Type B pancreatic cell (in vitro differentiated cells): ENCODE results near the gene ANKS1B. TPM values are rescaled to one million over a fixed set of nuclear protein-coding genes. Genes with fewer than 3 reads are reported as not detected.

Experiments used
- DNase-seq: peaks from one replicate; pipeline ENCODE4 v3.0.0; 2021; ENCODE audit warnings: mixed read lengths; ENCODE audit not compliant: unreplicated experiment; ENCODE audit errors: extremely low spot score
- H3K27ac Mint-ChIP-seq: 2 replicates; pipeline ENCODE4 v1.8.0; 2021; ENCODE audit warnings: mild to moderate bottlenecking, mixed read lengths
- H3K27me3 Mint-ChIP-seq: 2 replicates; pipeline ENCODE4 v1.8.0; 2021; ENCODE audit warnings: mixed read lengths
- H3K36me3 Mint-ChIP-seq: 2 replicates; pipeline ENCODE4 v1.8.0; 2021; ENCODE audit warnings: mixed read lengths
- H3K4me1 Mint-ChIP-seq: one replicate; pipeline ENCODE4 v1.8.0; 2021; ENCODE audit warnings: mixed read lengths; ENCODE audit not compliant: unreplicated experiment
- H3K4me3 Mint-ChIP-seq: 2 replicates; pipeline ENCODE4 v1.8.0; 2021; ENCODE audit warnings: mild to moderate bottlenecking, mixed read lengths
- H3K9me3 Mint-ChIP-seq: 2 replicates; pipeline ENCODE4 v1.8.0; 2021; ENCODE audit warnings: mixed read lengths
- CTCF ChIP-seq: fragments of 200-600 bp; sonication (generic); conservative IDR thresholded peaks from 2 replicates; pipeline ENCODE4 v1.5.0; 2021; ENCODE audit warnings: antibody characterized with exemption, mild to moderate bottlenecking
- total RNA-seq: library from RNA; stranded (reverse); gene quantifications from 2 replicates; pipeline ENCODE4 v1.2.1, GENCODE V29; 2021; ENCODE audit warnings: low replicate concordance

Gene ANKS1B
- total RNA-seq, 1 donor from 2014 or later, result 4.7 TPM

GRCh38 chr12:99067171-99067785, 917.5 kb downstream of the ANKS1B start:
- Mint-ChIP-seq H3K36me3 (no peaks in the 10 kb centered on the region), H3K4me3 (no peak overlapping the region), H3K4me1 (peaks cover 5% of the 10 kb centered on the region), H3K27ac (no peak overlapping the region), H3K27me3 (peaks cover 8% of the 10 kb centered on the region), H3K9me3 (no peaks in the 10 kb centered on the region)
- no peak for TF ChIP-seq CTCF
- no peak for DNase-seq

- Mint-ChIP-seq H3K36me3 (no peaks in the 10 kb centered on the region), H3K27me3 (peaks cover 10% of the 10 kb centered on the region), H3K27ac (no peak overlapping the region), H3K9me3 (no peaks in the 10 kb centered on the region), H3K4me1 (peaks cover 5% of the 10 kb centered on the region), H3K4me3 (no peak overlapping the region)
- TF ChIP-seq CTCF, result no peak
- DNase-seq, result no peak
These were observed 918.0 kb downstream of the ANKS1B start for GRCh38 chr12:99066726-99067125.

GRCh38 chr12:99063182-99063581, 921.6 kb downstream of the ANKS1B start:
- no peak overlapping the region for H3K4me3 Mint-ChIP-seq
- no peak for TF ChIP-seq CTCF
- no peak for DNase-seq
- H3K36me3 Mint-ChIP-seq, result no peaks in the 10 kb centered on the region
- H3K27me3 Mint-ChIP-seq, result peaks cover 10% of the 10 kb centered on the region
- H3K4me1 Mint-ChIP-seq, result no peaks in the 10 kb centered on the region
- no peaks in the 10 kb centered on the region for H3K9me3 Mint-ChIP-seq
- H3K27ac Mint-ChIP-seq, result no peak overlapping the region

- H3K27me3 Mint-ChIP-seq, result peaks cover 6% of the 10 kb centered on the region
- no peak overlapping the region for H3K4me3 Mint-ChIP-seq
- H3K9me3 Mint-ChIP-seq, result no peaks in the 10 kb centered on the region
- H3K4me1 Mint-ChIP-seq, result no peaks in the 10 kb centered on the region
- H3K36me3 Mint-ChIP-seq, result no peaks in the 10 kb centered on the region
- no peak for DNase-seq
- H3K27ac Mint-ChIP-seq, result no peak overlapping the region
- no peak for TF ChIP-seq CTCF
These were observed 924.8 kb downstream of the ANKS1B start for GRCh38 chr12:99059824-99060511.

- no peak overlapping the region for H3K4me3 Mint-ChIP-seq
- H3K9me3 Mint-ChIP-seq, result no peaks in the 10 kb centered on the region
- no peaks in the 10 kb centered on the region for H3K4me1 Mint-ChIP-seq
- no peak for DNase-seq
- TF ChIP-seq CTCF, result no peak
- H3K27me3 Mint-ChIP-seq, result peaks cover 6% of the 10 kb centered on the region
- no peak overlapping the region for H3K27ac Mint-ChIP-seq
- no peaks in the 10 kb centered on the region for H3K36me3 Mint-ChIP-seq
These were observed 927.1 kb downstream of the ANKS1B start for GRCh38 chr12:99057670-99058069.
